Activated T-cell treated with anti-CD3 and anti-CD28 coated beads for 4 hours (primary cell): Measurements from ENCODE around the gene FGFBP2.
"Not testable (repeated sequence)": the region's sequence is repeated elsewhere in the genome, so short reads cannot be mapped to it uniquely, and the experiment has no call there.

Experiments used
- DNase-seq: peaks from one replicate; pipeline ENCODE4 v3.0.0-alpha.2; 2020

Gene FGFBP2

DNA sequence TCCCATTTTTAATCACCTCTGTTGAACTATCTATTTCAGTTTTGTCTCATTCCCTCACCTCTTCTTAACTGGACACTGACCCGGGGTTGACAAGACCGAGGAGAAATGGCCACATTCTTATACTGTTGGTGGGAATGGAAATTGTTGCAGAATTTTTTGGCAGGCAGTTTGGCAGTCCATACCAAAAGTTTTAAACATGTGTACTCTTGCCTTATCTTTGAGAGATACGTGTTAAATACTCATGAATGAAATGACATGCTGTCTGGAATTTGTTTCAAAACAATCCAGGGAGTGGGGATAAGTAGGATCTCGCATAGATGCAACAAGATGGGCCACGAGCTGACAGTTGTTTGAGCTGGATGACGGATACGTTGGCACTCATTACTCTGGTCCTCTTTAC, 36.5 kb downstream of the FGFBP2 start:
- no peak for DNase-seq

DNA sequence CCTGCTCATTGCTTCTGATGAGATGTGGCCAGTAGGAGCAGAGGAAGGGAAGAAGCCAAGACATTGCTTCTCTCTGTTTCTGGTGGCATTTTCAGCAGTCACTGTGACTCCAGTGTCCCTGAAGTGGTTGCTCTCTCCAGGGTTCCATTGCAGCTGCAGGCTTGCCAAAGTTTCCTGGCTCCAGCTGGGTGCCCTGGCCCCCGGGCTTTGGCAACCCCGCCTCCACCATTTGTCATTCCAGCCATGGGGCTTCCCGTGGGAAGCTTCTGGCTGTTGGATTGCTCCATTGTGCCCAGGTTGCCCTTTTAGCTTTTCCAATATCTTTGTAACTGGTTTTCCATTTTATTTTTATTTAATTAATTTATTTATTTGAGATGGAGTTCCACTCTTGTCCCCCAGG, 37.1 kb downstream of the FGFBP2 start:
- no peak for DNase-seq

DNA sequence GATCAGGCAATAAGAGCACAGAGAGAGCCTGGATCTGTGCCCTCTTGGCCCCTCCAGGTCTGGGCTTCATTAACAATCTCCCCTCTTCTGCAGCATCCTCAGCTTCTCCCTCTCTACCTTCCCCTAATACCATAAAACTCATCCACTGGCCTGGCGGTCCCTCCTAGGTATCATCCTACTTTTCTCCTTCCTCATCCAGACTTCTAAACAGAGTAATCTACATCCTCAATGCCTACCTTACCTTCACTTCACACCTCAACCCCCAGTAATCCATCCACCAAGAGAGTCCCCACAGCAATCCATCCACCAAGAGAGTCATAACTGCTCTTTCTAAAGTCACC, 41.4 kb downstream of the FGFBP2 start:
- DNase-seq: no peak

DNA sequence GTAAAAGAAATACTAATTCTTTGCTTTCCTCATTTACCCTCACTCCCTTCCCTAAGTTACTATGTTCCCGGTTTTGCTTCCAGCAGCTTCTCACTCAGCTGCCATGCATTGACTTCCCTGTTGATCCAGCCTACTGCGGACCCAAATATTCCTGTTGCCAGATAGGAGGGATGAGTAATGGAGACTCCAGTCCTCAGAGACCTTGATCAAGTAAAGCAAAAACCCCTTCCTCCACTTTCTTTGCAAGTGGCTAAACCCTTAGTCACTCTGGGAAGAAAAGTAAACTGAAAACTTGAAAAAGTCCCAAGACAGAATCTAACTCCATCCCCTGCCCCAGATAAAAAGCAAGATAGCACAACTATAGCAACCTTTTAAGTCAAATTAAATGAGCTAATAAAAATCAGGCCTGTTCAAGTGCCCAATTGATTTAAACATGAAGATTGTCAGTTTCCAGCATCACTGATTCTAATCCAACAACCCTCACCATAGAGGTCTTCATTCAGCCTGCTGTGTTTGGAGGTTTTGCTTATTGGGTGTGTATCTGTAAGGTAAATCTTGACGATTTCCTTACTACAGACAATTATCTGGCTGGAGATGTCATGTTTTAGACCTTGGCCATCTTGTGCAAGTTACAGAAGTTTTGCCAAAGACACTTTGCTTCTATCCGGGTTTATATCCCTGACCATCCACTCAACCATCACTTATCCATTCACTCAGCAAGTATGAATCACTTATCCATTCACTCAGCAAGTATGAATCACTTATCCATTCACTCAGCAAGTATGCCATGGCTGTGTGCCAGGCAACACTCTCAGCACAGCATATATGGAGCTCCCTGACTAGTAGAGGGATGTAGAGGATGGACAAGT, 42.0 kb downstream of the FGFBP2 start:
- DNase-seq: no peak

DNA sequence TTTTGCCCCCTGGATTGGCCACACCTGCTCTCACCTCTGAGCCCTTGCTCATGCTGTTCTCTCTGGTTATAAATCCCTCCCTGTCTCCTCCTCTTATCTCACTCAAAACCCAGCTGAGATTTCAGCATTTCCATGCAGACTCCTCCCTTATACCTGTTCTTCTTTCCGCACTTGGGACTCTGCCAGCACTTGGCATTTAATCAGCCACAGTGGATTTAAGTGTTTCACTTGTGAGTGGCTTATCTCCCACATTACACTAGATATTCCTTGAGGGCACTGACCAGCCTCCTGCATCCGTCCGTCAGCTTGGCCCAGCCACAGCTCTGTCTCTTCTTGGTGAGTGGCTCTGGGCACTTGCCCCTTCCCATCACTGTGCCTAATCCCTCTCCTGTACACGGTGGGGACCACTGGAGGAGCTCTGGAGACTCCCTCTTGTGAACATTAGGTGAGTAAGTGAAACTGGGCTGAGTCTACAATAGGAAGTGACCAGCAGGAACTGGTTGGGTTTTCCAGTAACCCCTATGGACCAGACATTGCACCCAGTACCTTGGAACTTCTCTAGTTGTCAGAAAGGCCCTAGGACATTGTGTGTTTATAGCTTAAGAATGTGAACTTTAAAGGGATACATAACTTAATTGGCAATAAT, 44.4 kb downstream of the FGFBP2 start:
- no peak for DNase-seq

DNA sequence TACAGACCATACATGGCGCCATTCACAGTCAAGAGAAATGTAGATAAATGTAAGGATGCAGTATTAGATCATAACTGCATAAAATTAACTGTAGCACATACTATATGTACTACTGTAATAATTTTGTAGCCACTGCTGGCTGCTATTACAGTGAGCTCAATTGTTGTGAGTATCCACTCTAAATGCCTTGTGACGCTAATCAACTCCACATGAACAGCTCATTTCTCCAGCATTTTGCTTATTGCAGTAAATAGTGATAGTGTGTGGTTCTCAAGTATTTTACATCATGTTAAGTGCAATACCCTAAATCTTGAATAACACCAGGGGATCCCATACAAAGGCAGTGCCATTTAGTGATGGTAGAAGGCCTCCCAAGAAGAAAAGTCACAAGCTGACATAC, 45.7 kb downstream of the FGFBP2 start:
- DNase-seq: no peak

DNA sequence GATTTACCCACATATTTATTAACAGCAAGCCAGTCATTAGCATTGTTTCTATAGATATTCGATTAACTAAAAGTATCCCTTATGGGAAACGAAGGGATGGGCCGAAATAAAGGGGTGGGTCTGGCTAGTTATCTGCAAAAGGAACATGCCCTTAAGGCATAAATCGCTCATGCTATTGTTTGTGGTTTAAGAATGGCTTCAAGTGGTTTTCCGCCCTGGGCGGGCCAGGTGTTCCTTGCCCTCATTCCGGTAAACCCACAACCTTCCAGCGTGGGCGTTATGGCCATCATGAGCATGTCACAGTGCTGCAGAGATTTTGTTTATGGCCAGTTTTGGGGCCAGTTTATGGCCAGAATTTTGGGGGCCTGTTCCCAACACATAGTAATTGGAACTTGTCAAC, 46.6 kb downstream of the FGFBP2 start:
- DNase-seq: not testable (repeated sequence)

DNA sequence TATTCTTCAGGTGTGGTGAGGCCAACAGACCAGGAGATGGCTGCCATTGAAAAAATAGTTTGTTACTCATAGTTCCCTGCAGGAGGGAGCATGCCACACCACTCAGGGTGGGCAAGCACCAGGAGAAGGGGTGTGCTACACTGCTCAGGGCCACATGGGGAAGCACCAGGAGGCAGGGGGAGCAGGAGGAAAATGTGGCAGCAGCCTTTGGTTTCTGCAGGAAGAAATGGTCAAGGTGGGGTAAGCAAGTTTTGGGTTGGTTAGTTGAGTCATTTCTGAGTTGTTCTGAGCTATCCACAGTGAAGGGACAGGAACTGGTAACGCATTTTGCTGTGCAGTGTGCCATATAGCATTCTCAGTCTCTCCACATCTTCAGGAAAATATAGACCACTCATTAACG, 48.2 kb downstream of the FGFBP2 start:
- DNase-seq: no peak

DNA sequence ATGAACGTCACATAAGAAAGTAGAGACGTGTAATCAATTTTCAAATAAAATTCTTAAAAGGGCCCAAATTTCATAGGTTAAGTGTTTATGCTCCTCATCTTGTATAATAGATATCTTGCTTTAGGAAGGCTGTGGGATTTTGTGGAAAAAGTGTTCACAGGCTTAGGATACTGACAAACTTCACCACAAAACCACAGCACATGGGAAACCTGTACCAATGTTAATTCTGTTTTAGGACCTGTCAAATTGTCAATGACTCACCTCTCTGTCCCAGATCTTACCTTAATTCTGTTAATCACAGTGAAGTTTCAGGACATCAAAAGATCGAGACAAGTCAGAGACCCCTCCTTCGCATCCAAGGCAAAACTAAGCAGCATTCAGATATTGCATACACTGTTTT, 48.7 kb downstream of the FGFBP2 start:
- no peak for DNase-seq

DNA sequence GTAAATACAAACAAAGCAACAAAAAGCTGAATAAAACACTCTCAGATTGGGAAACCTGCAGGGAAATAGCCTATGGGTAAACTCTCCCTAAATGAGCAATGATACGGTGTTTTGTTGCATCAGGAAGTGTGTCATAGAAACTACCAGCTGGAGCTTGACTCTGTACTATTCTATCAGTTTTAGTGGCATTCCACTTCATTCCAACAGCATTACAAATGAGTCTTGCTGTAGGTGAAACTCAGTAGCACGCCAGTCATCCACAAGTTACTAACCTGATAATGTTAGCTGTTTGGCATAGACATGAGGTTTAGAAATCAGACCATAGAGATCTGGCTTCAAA, 49.4 kb downstream of the FGFBP2 start:
- DNase-seq: no peak

DNA sequence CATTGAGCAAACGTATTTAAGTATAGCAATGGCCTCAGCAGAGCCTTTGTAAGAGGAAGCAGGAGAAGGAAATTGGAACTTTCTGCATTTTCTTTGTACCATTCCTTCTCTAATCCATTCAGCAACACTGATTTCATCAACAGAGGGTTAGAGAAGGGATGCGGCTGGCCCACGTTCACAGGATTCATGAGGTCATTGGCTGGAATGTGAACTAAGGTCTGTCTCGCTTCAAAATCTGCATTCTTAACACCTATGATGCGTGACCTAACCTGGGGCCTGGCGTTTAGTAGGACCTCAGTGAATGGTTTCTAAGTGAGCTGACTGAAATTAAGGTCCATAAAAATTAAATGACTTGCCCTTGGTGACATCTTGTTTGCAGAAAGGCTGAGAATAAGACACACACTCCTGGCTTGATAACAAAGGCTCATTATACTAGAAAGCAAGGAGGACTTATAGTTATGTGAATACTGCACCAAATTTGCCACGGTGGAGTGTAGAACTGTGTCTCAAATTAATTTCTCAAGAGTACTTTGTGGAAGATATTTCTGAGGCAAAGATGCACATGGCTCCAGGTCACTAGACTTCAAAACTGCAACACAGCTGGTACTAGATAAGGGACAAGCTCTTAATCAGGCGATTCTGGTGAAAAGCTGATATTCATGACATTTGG, 49.9 kb downstream of the FGFBP2 start:
- no peak for DNase-seq

DNA sequence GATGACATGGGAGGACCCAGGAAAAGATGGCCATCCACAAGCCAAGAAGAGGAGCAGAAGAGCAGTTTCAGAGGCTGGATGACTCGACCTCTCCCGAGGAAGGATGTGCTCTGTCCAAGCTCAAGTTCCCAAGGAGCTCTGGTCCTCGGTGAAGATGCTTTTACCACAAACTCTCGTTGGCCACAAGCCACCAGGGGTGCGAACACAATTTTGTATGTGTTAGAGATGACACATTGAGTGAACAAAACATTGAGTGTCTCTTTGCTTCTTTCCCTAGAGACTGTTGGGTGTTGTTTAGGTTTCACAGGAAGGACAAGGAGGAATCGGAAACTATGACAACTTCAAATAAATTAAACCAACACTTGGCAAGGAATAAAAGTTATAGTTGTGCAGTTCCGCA, 50.7 kb downstream of the FGFBP2 start:
- no peak for DNase-seq
